Activated CD4-positive, alpha-beta T cell treated with anti-CD3 and anti-CD28 coated beads, Interleukin-2, Interleukin-6, amounts not matched to agents 100 ng/mL and 50 ng/mL, durations not matched to agents 16 hours and 8 hours (primary cell): ENCODE results near the gene TXLNB.
"Not testable (repeated sequence)": the region's sequence is repeated elsewhere in the genome, so short reads cannot be mapped to it uniquely, and the experiment has no call there.

Source experiments
- DNase-seq: peaks from one replicate; pipeline ENCODE4 v3.0.0-alpha.2; 2020

The TXLNB gene

DNA sequence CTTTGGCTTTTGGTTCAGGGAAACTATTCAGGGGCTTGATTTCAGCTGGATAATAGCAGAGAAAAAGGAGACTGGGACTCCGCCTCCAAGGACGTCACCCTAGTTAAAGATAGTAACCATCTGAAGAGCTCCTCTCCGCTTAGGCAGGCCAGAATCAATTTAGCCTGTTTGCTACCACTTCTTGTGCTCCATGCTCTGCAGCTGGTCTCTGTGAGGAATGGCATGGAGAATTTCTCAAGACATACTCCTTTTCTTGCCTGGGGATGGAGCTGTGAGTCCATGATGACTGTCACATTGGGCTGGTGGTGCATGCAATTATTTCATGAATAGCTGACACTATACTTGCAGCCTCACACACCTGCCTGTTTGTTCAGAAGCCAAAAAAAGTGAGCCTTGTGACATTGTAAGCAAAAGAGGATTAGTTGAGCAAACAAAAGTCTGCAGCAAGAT is 61.4 kb downstream of the TXLNB start:
- DNase-seq: no peak

DNA sequence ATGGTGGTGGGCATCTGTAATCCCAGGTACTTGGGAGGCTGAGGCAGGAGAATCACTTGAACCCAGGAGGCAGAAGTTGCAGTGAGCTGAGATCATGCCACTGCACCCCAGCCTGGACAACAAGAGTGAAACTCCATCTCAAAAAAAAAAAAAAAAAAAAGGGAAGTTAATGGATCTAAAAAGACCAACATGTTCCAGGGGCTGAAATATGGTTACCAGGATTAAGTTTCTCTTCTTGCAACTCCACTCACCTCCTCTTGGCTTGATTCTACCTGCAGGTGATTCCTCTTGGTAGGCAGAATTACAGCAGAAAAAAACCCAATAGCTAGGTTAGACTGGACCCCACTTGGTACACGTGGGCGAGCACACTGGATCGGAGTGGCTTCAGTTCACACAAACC is 63.4 kb downstream of the TXLNB start:
- not testable (repeated sequence) for DNase-seq

DNA sequence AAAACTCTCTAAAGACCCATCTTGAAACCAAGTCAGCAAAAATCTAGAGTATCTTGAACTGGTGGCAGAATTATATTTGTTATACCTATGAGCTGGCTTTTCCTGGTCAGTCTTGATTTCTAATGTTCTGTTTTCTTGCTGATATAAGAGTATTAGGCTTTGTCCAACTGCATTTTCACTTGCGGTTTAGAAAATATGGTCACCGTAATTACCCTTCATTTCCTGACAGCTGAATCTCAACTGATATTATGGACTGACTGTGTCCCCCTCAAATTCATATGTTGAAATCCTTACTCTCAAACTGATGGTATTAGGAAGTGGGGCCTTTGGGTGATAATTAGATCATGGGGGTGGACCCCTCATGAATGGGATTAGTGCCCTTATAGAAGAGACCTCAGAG is 72.1 kb downstream of the TXLNB start:
- DNase-seq: no peak

DNA sequence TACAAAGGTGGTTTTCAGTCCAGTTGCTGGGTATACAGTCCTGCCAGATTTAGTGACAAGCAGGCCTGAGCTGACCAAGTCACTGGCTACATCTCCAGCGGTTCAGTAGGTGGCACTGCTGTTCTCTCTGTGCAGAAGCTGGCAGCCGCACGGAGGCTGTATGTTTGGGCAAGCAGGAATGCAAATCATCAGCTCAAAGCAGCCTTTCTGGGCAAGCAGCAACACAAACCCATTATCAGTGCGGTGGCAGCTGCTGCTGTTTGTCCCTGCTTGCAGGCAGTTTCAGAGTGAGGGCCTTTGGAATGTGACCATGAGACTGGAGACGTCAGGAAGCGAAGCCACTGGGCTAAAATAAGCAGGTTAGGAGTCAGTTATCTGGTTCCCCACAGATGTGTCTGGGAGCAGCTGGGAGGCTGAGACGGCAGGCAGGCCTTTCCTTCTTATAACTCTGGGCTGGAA is 72.5 kb downstream of the TXLNB start:
- peak; percentile 83 for DNase-seq

DNA sequence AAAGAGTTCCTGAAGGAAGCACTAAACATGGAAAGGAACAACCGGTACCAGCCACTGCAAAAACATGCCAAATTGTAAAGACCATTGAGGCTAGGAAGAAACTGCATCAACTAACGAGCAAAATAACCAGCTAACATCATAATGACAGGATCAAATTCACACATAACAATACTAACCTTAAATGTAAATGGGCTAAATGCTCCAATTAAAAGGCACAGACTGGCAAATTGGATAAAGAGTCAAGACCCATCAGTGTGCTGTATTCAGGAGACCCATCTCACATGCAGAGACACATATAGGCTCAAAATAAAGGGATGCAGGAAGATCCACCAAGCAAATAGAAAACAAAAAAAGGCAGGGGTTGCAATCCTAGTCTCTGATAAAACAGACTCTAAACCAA is 79.3 kb downstream of the TXLNB start:
- DNase-seq: not testable (repeated sequence)

DNA sequence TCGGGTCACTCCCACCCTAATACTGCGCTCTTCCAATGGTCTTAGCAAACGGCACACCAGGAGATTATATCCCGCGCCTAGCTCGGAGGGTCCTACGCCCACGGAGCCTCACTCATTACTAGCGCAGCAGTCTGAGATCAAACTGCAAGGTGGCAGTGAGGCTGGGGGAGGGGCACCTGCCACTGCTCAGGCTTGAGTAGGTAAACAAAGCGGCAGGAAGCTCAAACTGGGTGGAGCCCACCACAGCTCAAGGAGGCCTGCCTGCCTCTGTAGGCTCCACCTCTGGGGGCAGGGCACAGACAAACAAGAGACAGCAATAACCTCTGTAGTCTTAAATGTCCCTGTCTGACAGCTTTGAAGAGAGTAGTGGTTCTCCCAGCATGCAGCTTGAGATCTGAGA is 81.0 kb downstream of the TXLNB start:
- DNase-seq: not testable (repeated sequence)

GRCh38 chr6:139205843-139206242 is 86.0 kb downstream of the TXLNB start:
- DNase-seq: no peak

DNA sequence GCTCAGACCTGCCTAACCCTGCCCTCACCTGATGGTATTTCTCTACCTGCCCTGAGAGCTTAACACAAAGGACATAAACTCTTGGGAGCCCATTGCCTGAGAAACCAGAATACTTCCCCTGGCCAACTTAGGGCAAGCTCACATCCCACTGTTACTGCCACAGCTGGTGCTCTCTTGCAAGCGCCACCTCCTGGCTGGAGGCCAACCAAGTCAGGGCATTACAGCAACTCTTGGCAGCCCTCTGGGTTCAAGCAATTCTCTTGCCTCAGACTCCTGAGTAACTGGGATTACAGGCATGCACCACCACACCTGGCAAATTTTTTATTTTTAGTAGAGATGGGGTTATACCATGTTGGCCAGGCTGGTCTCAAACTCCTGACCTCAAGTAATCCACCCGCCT is 86.8 kb downstream of the TXLNB start:
- DNase-seq: no peak

DNA sequence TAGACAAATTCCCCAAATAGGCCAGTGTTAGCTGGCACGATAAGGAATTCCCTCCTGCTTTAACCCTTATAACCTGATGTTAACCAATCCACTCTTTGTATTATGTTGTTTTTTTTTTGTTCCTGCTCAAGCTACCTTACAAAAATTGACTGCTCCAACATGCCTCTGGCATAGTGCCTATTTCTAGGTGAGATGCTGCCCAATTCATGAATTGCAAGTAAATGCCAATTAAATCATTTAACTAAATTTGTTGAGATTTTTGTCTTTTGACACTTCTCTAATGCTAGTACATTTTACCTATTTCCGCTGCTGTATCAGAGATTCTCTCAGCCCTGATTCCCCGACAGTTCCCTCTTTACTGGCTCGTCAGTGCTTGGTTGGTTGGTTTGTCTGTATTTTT is 90.4 kb downstream of the TXLNB start:
- no peak for DNase-seq

DNA sequence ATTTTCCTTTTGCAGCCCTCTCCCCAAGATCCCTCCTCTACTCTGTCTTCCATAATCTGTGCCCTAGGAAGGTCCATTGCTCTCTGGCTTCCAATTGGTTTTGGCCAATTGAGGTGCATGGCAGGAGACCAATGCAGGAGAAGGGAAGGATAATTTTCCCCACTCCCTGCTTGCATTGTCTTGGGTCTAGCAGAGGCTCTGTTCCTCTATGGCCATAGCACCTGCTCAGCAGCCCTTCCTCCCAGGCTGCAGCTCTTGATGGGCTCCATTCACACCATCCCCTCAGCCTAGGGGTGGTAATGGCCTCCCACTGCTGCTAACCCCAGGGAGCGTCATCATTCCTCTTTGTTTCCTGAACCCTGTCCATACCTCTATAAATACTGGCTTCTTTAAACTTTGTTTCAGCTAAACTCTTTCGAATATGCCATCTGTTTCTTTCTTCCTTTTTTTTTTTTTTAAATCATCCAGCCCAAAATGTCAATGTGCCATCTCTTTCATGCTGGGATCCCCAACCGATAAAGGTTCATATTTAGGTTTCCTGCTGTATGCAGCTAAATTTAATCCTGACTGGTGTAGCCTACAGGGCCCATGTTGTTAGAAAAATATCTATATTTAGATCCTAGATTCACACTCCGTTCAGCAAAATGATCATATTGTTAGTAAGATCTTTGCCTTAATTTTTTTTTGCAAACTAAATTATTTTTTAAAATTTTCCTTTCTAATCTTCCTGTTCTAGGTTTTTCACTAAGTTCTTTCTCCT is 93.1 kb downstream of the TXLNB start:
- DNase-seq: no peak

DNA sequence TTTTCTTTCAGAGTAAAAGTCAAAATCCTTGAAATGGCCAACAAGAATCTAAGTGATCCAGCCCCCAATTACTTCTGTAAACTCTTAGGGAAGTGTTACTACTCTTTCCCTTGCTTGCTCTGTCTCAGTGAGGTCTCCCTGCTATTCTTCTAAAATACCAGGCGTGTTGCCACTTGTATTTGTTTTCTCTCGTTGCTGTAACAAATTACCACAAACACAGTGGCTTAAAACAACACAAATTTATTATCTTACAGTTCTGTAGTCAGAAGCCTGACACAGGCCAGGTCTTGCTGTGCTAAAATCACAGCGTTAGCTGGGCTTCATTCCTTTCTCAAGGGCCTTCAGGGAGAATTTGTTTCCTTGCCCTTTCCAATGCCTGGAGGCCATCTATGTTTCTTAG is 97.1 kb downstream of the TXLNB start:
- DNase-seq: no peak
